NCI-H446 treated with DMSO at 0.1 percent for 48 hours (cell line): Measurements from ENCODE around the gene EFNB1.

ENCODE experiments used
- DNase-seq: peaks from one replicate; lab custom pipeline; 2025; lab: John Stamatoyannopoulos, UW

The EFNB1 gene

DNA sequence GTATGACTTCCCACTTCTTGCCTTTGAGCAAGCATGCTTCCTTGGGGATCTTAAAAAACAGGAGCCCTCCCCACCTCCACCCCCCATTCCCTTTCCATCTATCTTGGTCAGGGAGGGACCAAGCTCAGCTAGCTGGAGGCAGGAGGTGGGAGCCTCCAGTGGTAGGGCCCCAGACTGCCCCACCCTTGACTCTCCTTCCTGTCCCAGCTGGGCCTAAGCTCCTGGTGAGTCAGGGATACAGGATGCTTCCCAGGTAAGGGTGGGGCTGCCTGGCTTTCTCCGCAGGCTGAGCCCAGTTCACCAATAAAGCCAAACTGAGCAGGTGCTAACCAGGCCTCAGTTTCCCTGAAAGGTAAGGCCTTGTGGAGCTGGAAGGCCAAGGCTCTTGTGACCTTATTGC, 15.2 kb downstream of the EFNB1 start:
- DNase-seq, result no peak

DNA sequence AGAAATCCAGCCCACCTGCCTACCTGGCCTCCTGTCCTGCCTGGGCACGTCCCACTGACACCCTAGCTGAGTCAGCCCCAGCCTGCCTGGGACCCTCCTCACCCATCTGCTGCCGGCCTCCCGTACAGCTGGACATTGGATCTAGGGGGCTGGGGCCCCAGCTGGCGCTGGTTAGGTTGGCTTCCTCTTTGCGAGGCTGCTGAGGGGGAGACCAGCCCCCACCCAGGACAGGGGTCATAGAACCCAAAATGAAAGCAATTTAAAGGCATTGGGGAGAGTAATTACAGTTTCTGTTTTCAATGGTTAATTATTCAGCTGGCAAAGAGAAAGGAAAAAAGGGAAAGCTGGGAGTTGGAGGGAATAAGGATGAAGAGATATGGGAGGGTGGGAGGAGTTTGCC, 15.8 kb downstream of the EFNB1 start:
- no peak for DNase-seq

DNA sequence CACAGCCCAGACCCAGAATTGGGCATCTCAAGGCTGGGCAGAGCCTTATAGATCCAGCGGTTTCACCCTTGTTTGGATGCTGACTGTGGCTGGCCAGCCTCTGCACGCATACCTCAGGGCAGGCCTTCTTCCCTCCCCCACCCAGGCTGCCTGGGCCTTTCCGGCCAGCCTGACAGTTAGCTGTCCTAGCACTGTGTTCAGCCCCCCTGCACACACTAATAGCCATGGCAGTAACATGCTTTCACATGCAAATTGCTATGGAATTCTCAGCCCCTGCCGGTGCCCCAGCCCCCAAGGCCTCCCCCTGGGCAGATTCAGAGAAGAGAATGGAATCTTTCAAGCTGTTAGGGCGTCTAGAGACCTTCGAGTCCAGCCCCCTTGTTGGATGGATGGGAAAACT, 17.7 kb downstream of the EFNB1 start:
- no peak for DNase-seq

DNA sequence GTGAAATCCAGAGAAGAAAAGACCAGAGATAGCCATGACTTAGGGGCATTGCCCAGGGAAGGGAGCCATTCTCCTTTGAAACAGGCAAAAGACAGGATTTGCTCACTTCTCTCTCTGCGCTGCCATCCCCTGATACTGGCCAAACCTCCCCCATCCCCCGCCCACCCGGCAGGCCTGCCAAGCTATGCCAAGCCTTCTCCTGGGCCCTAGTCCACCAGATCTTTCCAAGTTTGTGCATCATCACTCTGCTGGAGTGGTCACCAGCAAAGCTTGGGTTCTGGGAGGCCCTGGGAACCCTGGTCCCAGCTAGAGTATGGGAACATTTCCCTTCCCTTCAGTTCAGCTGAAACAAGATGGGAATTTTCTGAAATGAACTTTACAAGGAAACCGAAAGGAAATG, 18.4 kb downstream of the EFNB1 start:
- DNase-seq, result no peak

DNA sequence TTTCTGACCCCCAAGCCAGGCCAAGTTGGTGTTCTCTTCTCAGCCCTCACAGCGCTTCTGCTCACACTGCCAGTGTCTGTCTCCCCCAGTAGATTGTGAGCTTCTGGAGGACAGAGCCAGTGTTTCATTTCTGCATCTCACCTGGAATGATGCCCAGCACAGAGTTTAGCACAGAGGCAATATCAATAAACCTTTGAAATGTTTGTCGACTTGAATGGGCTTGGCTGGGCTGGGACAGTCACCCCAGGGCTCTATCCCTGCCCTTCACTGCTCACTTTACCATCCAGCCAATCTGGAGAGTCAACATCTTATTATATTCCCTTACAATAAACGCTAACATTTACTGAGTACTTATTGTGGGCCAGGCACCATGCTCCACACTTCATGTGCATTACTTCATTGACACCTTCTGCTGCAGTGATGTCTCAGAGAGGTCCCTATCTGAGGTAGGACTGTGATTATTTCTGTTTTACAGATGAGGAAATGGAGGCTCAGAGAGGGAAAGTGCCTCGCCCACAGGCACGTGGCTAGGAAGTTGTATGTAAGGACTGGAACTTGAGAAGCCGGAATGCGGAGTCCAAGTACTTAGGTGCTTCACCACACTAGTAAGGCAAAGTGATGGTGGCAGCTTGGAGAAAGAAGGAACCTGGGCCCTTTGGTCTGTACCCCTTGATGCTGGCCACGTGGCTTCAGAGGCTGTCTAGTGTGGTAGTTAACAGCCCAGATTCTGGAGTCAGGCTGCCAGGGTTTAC, 19.5 kb downstream of the EFNB1 start:
- DNase-seq, result no peak

DNA sequence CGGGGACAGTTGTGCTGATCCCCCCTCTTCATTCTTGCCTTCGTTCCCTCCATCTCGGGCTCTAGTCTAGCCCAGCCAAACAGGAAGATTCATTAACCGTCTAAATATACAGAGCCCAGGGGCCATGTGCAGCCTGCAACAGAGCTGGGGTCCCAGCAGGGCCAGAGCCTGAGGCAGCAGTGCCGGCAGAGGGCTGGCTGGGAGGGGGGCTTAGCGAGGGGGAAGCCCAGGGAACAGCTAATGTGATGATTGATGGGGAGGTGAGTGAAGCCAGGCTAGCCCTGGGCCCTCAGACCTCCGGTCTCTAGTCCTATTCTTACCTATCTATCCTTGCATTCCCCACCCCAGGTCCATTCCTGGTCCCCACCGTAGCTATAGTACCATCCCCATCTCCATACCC, 22.3 kb downstream of the EFNB1 start:
- DNase-seq, result no peak

DNA sequence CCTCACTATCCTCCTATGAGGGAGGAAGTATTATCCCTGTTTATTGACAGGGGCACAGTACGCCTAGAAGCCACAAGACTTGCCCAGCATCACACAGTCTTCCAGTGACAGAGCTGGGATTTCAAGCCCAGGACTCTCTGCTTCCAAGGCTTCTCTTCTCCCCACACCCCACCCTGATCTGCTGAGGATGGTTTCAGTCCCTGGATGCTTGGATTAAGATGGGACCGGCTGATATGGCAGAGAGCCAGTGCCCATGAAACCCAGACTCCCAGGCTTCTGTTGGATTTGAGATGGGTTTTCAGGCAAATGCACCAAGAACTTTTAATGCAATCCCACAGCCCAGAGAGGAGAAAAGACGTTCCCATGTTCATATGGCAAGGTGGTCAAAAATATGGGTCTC, 23.2 kb downstream of the EFNB1 start:
- no peak for DNase-seq

DNA sequence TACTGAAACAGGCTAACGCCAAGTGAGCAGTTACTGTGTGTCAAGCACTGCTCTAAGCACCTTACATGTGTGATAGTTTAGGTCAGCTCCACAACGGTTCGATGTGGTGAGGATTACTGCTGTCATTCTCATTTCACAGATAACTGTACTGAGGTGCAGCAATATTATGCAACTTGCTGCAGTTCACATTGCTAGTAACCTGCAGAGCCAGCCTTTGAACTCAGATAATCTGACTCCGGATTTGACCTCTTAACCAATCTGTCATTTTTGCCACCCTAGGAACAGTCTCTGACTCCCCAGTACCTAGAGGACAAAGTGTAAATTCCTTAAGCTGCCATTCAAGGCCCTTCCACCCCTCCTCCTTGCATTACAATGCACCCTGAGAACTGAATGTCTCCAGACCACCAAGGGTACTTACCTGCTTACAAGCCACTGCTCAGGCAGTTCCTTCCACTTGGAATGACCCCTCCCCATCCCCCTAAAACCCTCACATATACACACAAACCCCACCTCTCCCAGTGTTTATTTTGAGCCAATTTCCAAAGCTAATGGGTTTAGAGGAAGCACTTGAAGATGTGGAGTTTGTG, 24.9 kb downstream of the EFNB1 start:
- DNase-seq, result no peak

DNA sequence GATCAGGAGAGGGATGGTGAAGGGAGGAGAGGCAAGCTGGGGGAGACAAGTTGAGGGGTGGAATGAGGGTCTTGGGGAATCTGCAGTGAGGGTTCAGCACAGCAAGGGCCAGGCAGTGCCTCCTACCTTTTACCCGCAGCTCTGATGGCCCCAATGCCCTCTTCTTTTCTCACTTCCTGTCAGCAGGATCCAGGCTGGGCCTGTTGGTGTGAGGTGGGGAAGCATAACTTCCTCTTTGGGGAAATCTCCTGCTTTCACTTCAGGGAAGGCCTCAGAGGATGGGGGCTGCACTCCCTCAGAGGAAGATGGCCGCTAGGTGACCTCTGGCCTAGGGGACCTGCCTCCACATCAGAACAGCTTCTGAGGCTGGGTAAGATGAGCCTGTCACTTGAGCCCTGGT, 36.5 kb downstream of the EFNB1 start:
- no peak for DNase-seq

DNA sequence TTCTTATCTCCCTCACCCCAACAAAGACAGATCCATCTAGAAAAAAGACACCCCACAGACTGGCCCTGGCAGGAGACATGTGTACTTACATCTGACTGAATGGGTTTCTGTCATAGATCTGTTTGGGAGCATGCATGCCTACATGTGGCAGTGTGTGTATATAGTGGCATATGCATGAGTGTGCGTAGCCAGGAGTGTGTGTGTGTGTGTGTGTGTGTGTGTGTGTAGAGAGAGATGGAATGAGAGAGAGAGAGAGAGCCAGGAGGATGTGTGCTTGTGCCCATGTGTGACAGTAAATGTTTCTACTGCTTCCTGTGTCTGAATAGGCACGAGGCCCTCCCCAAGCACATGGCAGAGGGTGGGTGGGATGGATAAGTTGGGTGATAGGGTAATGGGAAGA, 37.1 kb downstream of the EFNB1 start:
- DNase-seq, result no peak

DNA sequence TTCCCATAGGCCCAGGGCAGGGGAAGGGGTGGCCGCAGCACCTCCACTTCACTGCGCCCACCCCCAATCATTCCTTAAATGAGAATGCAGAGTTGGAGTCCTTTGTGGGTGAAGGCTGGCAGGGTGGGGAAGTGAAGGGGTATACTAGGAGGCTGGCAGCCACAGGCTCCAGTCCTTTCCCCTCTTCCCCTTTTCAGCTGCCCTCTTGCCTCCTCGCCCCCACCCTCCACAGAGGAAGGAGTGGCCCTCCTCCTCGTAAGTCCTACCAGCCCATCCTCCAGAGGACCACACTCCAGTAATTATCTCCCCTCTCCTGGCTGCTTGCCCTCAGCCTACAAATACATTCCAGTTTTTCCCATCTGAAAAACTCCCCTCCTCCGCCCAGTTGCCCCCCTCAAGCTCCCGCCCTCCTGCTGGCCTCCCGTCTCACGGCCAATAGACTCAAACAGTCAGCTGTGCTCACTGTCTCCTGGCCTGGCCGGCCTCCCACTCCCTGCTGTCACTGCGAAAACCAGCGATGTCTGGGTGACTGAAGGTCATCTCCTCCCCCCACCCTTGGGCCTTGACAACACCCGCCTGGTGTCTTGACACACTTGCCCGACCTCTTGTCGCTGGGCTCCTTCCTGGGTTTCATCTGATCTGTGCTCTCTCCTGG, 38.8 kb downstream of the EFNB1 start:
- DNase-seq, result no peak

DNA sequence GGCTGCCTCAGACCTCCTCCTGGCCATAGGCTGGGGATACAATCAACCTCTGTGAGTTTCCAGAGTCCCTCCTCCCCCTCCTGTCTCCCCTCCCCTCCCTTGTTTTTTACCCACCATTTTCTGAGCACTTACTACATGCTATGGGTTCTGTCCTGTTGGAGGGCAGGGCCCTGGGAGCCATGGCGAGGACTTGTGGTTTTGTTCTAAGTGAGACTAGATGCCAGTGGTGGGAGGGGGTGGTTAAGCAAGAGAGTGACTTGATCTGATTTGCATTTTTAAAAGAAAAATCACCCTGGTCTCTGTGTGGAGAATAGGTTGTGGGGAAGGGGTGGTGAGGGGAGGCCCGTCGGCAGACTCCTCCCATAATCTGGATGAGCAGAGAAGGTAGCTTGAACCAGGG, 39.5 kb downstream of the EFNB1 start:
- no peak for DNase-seq

DNA sequence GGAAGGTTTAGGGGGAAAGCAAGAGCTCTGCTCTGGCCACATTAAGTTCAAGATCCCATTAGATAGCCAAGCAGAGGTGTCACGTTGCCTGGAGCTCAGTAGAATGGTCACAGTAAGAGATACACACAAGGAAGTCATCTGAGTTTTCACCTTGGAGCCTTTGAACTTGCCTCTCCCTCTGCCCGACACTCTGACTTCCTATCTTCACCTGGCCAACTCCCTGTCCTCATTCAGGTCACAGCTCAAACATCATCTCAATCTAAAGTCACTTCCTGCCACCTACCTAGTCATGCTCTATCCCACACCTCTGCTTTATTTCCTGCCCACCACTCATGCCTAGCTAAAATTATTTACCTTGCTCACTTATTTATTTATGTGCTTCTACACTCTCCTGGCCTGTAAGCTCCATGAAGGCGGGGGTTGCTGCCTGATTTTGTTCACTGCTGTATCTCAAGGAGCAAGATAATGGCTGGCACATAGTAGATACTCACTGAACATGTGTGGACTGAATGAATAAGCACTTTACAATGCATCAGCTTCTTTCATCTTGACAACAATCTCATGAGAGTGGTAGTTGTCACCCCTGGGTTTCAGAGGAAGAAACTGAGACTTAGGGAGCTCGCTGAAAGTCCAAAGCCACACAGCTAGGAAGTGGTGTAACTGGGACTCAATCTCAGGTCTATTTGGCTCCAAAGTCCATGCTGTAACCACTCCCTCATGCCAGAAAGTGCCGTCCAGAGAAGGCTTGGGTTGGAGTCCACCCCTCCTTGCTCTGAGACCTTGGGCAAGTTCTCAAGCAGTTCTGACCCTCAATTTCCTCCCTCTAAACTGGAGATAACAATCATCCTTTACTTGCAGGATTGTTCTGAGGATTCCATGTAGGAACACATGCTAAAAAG, 40.3 kb downstream of the EFNB1 start:
- DNase-seq, result no peak

DNA sequence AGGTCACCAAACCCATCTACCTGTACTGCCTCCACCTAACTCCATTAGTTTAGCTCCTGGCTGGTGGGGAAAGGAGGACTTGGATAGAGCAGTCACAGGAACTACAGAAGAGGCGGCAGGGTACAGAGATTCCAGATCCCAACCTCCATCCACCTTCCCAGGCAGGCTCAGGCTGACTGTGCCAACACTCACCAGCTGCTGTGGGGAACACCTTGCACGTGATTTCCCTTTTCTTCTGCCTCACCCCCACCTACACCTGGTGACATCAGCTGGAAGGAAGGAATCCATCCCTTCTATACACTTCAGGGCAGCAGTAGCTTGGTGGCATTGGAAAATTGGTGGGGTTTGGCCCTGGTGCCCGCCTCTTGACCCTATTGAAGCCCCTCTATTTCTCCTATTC, 41.5 kb downstream of the EFNB1 start:
- DNase-seq, result no peak

DNA sequence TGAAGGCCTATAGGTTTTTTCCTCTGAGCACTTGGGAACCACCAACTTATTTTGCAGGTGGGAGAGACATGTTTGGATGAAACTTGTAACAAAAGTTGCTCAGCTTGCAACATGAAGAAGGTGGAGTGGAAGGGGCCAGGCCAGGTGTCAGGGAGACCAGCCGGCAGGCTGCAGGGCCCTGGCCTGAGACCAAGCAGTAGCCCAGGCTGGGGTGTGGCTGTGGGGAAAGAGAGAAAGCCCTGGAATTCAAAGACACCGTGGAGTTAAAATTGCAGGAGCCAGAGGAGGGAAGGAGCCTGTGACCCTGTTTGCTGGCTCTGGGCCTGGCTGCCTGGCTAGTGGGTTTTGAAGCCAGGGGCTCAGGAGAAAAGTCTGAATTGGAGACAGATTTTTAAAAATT, 43.4 kb downstream of the EFNB1 start:
- no peak for DNase-seq

DNA sequence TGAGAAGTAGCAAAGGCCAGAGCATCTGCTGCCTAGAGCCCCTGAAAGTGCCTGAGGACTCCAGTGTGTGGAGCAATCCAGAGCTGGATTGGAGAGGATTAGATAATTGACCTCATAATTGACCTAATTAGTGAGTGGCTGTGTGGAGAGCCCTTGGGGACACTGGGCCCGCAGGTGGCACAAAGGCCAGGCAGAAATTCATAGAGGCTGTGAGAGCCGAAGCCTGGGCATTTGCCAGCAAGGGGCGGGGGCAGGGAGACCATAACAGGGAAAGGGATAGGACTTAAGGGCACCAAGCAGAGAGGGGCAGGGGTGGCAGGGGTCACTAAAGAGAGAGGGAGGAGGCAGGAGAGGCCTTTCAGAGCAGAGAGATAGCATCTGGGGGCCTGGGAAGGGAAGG, 45.3 kb downstream of the EFNB1 start:
- no peak for DNase-seq

DNA sequence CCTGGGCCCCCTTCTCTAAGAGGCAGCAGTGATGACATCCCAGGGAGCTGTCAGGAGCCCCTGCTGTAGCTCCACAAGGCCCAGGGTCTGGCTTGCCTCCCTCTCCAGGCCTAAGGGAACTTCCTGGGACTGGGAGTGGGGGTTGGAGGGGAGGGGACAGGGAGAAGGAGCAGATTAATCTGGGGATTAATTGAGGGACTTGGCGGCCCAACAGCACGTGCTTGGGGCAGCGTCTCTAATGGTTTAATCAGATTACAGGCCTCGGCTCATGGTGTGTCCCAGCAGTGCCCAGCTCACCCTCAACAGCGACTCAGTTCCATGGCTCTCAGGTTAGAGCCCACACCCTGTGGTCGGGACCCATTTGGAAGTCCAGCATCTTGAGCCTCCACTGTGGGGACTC, 47.9 kb downstream of the EFNB1 start:
- DNase-seq, result no peak

DNA sequence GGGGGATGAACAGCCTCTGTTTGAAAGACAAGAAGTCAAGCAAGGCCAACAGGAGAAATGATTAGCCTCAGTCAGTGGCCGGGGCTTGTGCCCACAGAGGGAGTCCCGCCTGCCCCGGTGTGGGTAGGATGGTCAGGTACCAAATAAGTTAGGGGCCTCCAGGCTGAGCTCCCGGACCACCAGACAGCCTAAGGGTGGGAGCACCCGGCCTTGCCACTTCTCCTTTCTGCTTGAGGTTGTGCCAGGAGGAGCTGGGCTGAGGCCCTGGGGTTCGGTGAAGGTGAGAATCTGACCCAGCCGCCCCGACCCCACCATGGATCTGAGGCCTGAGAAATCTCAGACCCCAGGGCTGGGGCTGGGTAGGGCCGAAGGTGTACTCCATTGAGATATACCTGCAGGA, 48.8 kb downstream of the EFNB1 start:
- no peak for DNase-seq

DNA sequence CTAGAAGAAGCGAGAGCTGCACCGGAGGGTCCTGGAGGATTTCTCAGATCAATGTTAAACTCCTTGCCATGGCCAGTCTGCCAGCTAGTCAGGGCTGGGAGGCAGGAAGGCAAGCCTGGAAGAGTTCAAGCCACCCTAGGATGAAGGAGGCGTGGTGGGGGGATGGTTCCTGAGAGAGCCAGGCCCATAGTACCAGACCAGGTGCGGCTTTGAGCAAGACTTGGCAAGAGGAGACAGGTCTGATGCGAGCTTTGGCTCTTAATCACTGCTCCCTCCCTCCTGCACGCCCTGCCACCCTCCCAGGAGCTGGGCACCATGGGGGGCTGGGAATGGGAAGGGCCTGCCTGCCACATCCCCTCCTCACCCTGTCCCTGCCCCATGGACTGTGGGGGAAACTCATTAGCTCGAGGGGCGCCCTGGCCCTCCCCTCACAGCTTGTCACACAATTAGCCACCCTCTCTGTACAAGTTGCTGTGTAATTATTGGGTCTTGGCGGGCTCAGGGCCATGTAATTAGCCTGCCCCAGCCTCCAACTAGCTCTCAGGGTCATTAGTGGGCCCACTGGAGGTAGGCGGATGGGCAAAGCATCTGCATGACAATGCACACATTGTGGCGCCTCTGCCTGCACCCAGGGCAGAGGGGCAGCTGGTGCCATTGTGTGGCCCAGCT, 50.3 kb downstream of the EFNB1 start:
- no peak for DNase-seq

DNA sequence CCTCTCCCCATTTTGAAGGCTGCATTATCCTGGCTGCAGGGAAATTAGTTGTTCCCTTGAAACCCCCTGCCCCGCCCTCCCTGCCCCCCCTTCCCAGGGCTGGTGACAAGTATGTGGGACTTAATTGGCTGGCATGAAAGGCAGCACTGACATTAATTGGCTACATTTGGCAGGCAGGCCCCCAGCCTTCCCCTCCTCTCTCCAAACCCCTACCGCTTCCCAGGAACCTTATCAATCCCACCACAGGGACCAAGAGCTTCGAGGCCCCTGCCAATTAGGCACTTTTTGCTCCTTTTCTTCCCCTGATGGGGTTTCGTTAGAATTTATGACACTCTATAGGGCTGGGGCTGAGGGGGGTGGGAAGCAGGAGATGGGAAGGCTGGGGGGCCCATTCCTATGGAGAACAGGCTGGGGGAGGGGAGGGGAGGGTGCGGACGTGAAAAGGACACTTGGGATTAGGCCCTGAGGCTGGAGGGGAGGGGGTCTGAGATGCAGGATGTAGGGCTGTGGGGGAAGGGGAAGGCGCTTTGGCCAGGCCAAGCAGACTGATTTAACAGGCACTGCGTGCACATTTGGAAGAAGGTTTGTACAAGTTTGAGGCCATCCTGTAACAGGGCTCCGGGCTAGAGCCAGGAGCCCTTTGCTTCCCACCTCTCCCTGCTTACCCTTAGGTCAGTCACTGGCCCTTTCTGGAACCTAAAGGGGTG, 52.2 kb downstream of the EFNB1 start:
- no peak for DNase-seq

DNA sequence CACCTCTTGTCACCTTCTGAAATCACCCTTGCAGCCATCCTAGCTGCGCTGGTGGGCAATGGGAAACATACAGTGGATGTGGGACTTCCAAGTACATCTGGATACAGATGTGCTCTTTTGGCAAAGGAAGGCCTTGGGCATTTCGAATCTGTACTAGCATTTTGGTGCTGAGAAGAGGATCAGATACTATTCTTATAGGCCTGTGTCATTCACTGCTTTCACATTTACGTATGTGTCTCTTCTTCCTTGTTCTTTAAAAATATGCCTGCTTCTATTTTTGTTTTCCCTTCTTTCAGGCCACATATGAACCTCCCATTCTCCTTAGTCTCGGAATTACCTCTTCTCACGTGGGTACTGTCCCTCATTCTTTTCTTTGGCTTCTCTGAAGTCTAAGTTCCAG, 53.1 kb downstream of the EFNB1 start:
- no peak for DNase-seq
